ENCODE measurements around the gene KCNQ1OT1.
"Not testable (repeated sequence)": the region's sequence is repeated elsewhere in the genome, so short reads cannot be mapped to it uniquely, and the experiment has no call there.

The KCNQ1OT1 gene

GRCh38 chr11:2655016-2655719 lies 44.6 kb downstream of the KCNQ1OT1 start:
- DNase-seq (ENCODE audit: low read depth in 2 of 2): no peak

DNA sequence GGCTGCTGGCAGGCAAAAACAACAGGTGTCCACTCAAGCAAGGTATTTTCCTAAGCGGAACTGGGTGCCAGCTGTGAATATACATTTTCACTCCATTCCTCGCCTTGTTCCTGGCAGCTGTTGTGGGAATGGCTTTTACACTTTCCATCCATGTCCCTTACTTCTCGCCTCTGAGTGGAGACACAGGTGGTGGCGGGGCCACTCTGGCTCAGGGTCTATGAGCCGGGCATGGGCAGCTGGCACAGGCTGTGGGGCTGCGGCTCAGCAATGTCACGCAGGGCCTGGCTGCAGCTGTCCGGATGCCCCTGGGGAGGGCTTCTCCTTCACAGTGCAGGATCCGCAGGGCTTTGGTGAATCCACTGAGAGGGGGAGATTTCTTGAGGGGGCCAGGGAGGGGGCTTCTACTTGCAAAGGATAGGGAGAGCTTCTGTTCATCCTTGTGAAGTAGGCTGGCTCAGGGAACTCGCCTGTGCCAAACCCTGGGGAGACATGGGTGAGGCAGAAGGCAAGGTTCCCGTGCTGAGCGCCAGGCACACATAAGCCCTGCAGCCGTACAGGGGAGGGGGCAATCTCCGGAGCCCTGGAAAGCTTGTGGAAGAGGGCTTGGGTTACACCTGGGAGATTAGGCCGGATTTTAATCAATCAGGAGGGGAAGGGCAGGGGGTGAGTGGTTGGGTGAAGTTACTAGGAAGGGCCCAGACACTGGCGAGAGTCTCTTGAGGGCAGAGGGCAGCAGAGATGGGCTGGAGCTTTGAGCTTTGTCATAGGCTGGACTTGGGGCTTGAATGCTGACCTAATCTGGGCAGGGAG lies 45.7 kb downstream of the KCNQ1OT1 start:
- no peak for DNase-seq (ENCODE audit: low read depth in 2 of 2)

DNA sequence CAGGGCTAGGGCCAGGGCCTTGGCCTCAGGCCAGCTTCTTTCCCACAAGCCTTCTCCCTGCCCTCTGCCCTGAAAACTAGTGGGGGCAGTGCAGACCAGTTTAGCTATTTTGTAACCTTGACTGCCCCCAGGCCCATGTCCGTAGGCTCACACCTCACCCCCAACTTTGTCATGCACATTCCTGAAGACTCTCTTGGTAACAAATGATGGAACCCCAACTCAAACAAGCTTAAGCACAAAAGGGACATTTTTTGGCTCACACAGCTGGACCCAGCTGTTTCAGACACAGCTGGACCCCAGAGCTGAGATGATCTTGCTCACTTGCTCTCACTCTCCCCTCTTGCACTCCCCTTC lies 46.6 kb downstream of the KCNQ1OT1 start:
- no peak for DNase-seq (ENCODE audit: low read depth in 2 of 2)

DNA sequence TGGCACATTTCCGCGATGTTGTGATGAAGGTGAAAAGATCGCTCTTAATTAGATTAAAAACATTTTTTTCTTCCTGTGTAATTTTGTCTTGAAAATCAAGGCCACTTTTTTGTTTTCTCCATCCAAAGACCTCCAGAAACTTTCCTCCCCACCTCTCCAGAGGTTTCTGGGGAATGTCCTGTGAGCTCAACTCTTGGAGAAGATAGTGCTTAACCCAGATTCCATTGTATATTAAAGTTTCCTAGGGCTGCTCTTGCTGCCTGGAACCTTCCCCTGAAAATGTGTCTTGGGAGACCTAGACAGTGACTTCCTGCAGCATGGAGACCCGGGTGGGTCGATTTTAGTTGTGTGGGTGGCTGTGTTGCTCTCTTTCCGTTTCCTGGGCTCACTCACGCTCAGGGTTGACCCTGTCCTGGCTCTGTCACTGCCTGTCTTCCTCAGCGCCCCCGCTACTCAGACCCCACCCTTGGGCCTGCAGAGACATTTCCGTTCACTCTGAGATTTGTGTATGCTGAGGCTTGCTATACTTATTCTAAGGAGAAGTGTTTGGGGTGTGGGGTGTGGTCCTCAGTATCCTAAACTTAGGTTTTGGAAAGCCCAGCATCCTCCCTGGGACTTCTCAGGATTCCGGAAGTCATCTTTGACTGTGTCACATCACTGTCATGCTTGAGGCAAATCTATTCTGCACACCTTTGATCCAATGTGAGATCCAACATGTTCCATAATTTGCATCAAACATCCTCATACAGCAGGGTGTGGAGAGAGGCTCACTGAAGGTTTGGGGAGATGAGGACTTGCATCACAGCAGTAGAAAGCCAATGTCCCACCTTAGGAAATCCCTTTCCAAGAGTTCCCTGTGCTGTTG lies 47.2 kb downstream of the KCNQ1OT1 start:
- DNase-seq (ENCODE audit: low read depth in 2 of 2): no peak

- no peak for DNase-seq (ENCODE audit: low read depth in 2 of 2)
Measured at GRCh38 chr11:2651826-2652271, 47.9 kb downstream of the KCNQ1OT1 start.

GRCh38 chr11:2651054-2651617 lies 48.7 kb downstream of the KCNQ1OT1 start:
- no peak for DNase-seq (ENCODE audit: low read depth in 2 of 2)

DNA sequence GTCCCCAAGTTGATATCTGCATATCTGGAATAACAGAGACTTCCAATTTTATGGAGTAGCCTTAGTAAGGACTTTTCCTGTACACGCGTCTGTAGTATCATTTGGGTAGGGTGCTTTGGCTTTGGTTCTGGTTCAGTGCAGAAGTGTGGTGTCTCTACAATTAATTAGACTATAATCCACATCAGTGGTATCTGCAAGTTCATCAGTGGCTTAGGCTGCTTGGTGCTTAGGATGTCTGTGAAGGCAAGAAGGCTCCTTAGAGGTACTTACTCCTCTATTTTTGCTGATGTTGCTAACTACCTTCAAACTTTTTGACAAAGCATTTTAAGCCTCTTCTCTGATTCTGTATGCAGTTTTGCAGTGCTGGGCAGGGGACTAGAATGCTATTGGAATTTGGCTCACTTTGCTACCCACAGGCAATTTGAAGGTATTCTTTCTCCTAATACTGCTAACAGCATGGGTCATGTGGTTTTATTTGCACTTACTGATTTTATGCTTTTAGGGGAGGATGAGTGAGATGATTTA lies 49.4 kb downstream of the KCNQ1OT1 start:
- no peak for DNase-seq (ENCODE audit: low read depth in 2 of 2)

DNA sequence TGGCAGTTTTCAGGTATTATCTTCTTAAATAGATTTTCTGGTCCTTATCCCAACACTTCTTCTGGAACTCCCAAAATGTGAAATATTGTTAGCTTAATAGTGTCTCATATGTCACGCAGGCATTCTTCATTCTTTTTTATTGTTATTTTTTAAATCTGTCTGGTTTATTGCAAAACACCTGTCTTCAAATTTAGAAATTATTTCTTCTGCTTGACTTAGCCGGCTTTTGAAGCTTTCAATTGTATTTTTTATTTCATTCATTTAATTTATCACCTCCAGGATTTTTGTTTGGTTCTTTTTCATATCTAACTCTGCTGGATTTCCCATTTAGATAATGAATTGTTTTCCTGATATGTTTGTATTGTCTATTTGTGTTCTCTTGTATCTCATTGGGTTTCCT lies 49.9 kb downstream of the KCNQ1OT1 start:
- no peak for DNase-seq (ENCODE audit: low read depth in 2 of 2)

GRCh38 chr11:2649400-2649799 lies 50.4 kb downstream of the KCNQ1OT1 start:
- DNase-seq (ENCODE audit: low read depth in 2 of 2): no peak

DNA sequence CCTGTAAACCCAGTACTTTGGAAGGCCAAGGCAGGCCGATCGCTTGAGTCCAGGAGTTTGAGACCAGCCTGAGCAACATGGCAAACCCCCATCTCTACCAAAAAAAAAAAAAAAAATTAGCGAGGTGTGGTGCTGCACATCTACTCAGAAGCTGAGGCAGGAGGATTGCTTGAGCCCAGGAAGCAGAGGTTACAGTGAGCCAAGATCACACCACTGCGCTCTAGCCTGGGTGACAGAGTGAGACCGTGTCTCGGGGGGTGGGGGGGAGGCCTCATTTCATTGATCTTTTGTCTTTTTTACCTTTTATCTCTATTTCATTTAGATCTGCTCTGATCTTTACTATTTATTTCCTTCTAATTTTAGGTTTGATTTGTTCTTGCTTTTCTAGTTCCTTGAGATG lies 51.8 kb downstream of the KCNQ1OT1 start:
- DNase-seq (ENCODE audit: low read depth in 2 of 2): no peak

DNA sequence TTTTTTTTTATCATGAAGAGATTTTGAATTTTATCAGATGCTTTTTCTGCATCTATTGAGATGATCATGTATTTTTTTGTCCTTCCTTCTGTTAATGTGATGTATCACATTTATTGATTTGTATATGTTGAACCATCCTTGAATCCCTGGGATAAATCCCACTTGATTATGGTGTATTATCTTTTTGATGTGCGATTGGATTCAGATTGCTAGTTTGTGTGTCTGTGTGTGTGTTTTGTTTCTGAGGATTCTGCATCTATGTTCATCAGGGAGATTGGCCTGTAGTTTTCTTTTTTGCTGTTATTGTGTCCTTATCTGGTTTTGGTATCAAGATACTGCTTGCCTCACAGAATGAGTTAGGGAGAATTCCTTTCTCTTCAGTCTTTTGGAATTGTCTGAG lies 52.6 kb downstream of the KCNQ1OT1 start:
- no peak for DNase-seq (ENCODE audit: low read depth in 2 of 2)

GRCh38 chr11:2645779-2646118 lies 54.0 kb downstream of the KCNQ1OT1 start:
- DNase-seq (ENCODE audit: low read depth in 2 of 2): no peak

GRCh38 chr11:2644844-2645778 lies 54.7 kb downstream of the KCNQ1OT1 start:
- no peak for DNase-seq (ENCODE audit: low read depth in 2 of 2)

- no peak for DNase-seq (ENCODE audit: low read depth in 2 of 2)
Measured at GRCh38 chr11:2643746-2644145, 56.0 kb downstream of the KCNQ1OT1 start.

- DNase-seq (ENCODE audit: low read depth in 2 of 2): no peak
Measured at GRCh38 chr11:2641623-2642022, 58.2 kb downstream of the KCNQ1OT1 start.

DNA sequence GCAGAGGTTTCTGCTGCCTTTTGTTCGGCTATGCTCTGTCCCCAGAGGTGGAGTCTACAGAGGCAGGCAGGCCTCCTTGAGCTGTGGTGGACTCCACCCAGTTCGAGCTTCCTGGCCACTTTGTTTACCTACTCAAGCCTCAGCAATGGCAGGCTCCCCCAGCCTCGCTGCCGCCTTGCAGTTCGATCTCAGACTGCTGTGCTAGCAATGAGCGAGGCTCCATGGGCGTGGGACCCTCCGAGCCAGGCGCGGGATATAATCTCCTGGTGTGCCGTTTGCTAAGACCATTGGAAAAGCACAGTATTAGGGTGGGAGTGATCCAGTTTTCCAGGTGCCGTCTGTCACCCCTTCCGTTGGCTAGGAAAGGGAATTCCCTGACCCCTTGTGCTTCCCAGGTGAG lies 60.0 kb downstream of the KCNQ1OT1 start:
- not testable (repeated sequence) for DNase-seq (ENCODE audit: low read depth in 2 of 2)

GRCh38 chr11:2631161-2631560 lies 68.6 kb downstream of the KCNQ1OT1 start:
- DNase-seq (ENCODE audit: low read depth in 2 of 2): no peak

DNA sequence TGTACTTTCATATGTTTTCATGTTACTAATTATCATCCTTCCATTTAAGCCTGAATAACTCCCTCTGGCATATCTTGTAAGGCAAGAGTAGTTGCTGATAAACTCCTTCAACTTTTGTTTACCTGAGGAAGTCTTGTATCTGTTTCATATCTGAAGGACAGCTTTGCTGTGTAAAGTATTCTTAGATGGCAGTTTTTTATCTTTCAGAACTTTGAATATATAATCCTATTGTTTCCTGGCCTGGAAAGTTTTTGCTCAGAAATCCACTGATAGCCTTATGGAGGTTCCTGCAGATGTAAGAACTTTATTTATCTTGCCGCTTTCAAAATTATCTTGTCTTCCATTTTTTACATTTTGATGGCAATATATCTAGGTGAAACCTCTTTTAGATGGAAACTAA lies 69.1 kb downstream of the KCNQ1OT1 start:
- no peak for DNase-seq (ENCODE audit: low read depth in 2 of 2)

DNA sequence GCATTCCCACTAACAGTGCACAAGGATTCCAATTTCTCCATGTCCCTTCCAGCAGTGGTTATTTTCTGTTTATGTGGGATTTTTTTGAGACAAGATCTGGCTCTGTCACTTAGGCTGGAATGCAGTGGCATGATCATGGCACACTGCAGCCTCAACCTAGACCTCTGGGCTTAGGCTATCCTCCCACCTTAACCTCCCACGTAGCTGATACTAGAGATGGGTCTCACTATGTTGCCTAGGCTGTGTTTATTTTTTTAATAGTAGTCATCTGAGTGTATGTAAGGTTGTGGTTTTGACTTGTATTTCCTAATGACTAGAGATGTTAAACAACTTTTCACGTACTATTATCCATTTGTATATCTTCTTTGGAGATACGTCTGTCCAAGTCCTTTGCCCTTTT lies 74.6 kb downstream of the KCNQ1OT1 start:
- DNase-seq (ENCODE audit: low read depth in 2 of 2): no peak

DNA sequence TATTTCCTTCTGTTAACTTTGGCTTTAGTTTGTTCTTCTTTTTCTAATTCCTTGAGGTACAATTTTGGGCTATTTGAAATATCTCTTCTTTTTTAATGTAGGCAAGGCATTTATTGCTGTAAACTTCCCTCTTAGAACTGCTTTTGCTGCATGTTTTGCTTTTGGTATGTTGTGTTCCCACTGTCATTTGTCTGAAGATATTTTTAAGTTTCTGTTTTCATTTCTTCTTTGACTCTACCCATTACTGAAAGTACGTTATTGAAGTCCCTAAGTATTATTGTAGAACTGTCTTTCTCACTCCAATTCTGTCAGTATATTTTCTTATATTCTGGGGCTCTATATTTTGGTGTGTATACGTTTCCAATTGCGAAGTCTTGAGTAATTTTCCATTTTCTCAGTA lies 77.9 kb downstream of the KCNQ1OT1 start:
- DNase-seq (ENCODE audit: low read depth in 2 of 2): no peak
